ENCODE measurements around the gene KLHL29.

KLHL29 gene

GRCh38 chr2:23399674-23400261 is 14.8 kb downstream of the KLHL29 start:
- DNase-seq = no peak

GRCh38 chr2:23400703-23401102 is 15.7 kb downstream of the KLHL29 start:
- DNase-seq = no peak

DNA sequence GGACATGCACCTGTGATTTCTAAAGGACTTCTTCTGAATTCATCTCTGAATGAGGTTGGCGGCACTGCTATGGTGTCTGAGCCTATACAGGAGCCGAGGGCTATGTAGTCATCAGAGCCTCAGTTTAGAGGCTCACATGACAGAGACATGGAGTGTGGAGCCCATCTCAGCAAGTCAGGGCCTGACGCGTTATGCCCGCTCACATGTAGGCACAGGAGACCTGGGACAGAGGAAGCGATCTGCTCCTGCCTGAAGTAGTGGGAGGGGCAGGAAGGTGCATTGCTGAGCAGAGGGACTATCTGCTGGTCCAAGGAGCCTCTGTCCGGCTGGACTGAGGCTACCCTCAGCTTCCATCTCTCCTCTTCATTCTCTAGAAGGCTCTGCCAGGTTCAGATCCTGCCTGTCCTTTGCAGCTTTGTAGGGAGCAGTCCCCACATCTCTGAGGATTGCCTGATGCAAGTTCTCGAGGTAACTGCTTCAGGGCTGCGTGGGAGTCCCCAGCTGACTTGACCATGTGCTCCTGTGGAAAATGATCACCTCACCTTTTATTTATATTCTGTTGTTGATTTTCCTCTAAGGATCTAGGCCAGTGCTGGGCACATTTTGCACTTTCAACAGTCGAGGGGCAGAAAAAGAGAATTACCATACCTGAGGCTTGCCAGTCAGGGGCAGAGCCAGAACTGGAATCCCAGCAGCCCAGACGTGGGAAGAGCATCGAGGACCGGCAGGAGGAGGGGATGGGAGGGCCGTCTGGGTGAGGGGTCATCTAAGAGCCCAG is 16.6 kb downstream of the KLHL29 start:
- no peak for DNase-seq

DNA sequence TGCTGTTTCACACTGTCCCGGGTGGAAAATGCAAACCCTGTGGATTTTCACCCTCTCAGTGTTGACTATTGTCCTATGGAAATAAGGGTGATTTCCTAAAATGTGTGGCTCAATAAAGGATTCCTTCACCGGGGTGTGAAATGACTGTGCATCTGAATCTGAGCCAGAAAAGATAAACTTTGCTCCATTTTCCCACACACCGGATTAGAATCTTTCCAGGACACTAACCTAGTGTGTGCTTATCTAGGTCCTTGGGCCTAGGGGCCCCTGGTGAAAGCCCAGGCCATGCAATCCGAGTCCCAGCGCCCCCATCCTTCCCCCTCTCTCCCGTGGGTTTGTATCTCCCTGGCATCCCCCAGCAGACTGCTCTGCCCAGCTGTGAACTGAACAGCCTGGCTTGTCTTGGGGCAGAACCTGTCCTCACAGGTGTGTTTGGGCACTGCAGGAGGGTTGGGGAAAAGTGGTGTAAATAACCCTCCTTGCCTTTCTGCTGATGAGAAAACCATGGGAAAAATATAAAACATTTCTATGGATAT is 17.3 kb downstream of the KLHL29 start:
- DNase-seq = no peak

GRCh38 chr2:23404426-23404825 is 19.4 kb downstream of the KLHL29 start:
- DNase-seq = peak; percentile 83

- no peak for DNase-seq
Observed at GRCh38 chr2:23409248-23409647, 24.3 kb downstream of the KLHL29 start.

DNA sequence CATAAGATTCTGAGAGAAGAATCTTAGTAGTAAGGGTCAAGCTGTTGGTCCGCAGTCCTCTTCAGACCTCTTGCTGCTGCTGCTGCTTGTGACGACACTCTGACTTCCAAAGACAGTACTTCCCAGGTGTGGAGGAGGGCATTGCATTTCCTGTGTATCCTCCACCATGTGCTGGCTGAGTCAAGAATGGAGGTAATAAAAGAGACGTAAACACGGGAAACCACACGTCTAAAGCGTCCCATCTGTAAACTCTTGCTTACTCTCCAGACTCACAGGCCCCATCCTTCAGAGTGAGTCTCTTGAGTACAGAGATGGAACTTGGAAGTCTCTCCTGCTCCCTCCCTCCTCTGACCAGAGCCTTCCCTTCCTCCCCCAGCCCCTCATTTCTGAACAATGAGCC is 25.6 kb downstream of the KLHL29 start:
- DNase-seq = no peak

DNA sequence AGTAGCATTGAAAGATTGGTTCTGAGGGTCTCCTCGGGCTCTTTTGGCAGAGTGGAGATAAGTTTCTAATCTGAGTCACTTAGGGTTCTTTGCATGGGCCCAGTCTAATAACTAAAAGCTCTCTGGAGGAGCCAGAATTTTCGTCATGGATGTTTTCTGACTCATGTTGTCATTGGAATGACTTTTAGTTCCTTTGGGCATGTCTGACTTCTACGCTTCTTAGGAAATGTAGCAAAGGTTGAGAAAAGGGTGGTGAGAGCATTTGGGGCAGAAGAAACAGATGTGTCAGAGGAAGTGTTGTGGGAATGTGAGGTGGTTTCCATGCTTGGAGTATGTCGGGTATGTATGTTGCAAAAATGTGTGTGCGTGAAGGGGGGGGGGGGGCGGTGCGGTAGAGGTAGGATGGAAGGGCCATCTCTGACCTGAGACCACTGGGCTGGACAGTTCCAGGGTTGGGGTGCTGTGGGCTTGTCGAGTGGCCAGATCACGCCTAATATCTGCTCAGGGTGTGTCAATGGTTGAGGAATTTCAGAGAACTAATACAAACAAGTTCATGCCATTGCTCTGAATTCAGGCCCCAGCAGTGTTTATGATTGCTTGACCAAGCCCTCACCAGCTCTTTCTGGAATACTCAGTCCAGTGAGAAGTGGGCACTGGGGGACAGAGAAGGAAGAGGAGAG is 26.9 kb downstream of the KLHL29 start:
- DNase-seq = no peak

GRCh38 chr2:23412556-23413155 is 27.7 kb downstream of the KLHL29 start:
- DNase-seq = no peak

DNA sequence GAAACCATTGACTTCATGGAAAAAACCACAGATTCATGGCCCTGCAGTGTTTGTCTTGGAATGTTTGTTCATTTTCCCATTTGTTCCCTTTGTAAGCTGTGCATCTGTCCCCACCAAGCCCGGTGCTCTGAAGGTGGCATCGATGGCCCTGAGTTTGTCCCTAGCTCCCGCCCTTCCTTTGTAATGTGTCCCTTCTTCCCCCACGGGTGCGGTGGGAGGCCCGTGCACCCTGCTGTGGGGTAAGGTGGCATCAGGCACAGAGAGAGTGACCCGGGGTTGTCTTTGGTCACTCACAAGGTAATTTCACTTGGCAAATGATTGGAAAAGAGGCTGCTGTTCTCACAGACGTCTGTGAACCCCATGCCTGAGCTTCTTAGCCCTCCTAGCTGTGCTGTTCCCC is 28.7 kb downstream of the KLHL29 start:
- DNase-seq = no peak

- DNase-seq = no peak
Observed at GRCh38 chr2:23414106-23414505, 29.1 kb downstream of the KLHL29 start.

- no peak for DNase-seq
Observed at GRCh38 chr2:23414871-23415270, 29.9 kb downstream of the KLHL29 start.

- no peak for DNase-seq
Observed at GRCh38 chr2:23417310-23417709, 32.3 kb downstream of the KLHL29 start.

DNA sequence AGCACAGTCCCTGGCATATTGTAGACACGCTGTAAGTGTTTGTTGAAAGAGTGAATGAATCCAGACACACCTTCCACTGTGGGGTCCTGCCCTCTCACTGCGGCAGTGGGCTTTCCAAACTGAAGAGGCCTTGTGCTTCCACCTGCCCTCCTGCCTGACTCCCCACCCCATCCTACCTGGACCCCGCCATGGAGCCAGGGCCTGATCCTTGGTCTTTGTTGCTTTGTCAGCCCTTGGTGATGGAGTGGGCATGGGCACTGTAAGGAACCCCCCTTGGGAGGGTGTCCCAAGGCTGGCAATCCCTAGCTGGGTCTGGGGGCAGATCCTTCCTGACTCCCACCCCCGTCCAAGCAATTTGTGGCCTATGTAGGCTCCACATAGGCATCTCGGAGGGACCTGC is 33.1 kb downstream of the KLHL29 start:
- DNase-seq = no peak

DNA sequence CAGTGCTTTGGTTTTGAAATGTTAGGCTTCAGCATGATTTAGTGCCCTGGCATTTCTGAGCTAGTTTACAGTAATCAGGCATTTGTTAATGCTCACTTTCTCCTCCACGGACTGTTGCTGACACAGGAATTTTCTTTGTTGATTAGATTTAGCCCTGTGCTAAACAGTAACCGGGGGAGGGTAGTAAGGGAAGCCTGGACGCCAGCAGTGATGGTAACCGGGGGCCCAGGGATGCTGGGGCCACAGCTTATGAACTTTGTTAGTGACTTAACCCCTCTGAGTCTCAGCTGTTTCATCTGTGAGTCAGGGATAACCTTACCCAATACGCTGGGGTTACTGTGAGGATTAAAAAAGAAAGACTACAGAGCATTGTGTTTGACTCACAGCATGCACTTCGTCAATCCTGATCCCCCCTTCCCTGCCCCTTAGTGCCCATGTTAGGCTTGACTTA is 33.5 kb downstream of the KLHL29 start:
- DNase-seq = no peak

DNA sequence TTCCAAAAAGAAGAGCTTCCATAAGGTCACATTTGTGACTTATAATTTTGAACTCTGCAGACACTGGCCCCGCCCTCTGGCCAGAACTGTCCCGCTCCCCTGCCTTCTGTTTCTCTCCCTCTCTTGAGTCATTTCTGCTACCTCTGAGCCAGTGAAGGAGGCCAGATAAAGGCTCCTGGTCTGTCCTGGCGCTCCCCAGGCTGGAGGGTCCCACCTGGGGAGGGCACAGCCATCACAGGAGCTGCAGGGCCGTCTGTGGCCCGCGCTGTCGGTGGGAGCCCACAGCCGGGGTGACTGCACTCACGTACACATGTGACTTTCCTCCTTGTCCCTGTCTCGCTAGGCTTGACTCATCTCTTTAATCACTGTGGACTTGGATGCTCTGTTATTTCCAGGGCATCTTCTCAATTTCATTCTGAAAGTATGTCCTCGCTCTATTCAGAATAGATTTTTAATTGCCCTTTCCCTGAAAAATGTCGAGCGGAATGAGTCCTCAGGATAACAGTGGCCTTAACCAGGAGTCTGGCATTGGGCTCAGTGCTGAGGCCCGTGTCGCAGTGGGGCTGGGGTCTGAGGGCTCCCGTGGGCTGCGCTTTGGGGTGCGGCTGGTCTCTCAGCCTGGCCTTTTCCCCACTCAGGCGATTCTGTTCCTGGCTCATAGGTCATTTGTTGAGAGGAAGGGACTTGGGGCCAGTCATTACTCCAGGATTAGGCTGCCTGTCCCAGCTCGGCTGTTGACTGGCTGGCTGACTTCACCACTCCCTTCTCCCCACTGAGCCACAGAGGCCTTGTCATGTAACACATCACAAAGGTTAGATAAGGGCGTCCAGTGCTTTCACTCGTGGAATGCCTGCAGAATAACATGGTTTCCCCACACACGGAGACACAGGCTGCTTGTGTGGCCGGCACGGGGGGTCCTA is 34.5 kb downstream of the KLHL29 start:
- DNase-seq = no peak

GRCh38 chr2:23420091-23420839 is 35.3 kb downstream of the KLHL29 start:
- no peak for DNase-seq

- no peak for DNase-seq
Observed at GRCh38 chr2:23420840-23421476, 36.0 kb downstream of the KLHL29 start.

DNA sequence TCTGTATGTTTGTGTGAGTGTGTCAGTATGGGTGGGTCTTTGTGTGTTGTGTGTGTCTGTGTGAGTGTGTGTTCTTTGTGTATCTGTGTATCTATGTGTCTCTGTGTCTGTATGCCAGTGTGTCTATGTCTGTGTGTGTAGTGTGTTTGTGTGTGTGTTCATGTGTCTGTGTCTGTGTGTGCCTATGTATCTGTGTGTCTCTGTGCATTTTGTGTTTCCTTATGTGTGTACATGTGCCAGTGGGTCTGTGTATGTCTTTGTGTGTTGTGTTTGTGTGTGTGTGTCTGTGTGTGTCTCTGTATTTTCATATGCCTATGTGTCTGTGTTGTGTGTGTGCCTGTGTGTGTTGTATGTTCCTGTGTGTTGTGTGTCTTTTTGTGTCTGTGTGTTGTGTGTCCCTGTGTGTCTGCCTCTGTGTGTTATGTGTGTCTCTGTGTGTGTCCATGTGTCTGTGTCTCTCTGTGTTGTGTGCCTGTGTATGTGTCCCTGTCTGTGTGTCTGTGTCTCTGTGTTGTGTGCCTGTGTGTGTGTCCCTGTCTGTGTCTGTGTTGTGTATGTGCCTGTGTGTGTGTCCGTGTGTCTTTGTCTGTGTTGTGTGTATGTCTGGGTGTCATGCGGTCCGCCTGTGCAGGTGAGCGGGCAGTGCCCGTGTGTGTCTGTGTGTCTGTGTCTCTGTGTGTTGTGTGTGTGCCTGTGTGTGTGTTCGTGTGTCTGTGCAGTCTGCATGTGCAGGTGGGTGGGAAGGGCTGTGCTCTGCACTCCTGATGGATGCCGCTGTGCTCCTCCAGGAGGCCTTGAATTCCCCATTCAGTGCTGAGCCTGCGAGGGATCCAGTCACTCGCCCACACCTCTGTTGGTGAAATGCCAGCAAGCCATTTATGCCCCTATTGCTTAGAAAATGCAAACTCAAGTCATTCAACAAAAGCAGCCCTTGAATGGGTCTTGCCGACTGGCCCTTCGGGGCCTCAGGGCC is 37.4 kb downstream of the KLHL29 start:
- no peak for DNase-seq

All from NCI-H1694 treated with DMSO at 0.1 percent for 48 hours (cell line).